ENCODE results near the gene SUPV3L1.
"Not testable (repeated sequence)": the region's sequence is repeated elsewhere in the genome, so short reads cannot be mapped to it uniquely, and the experiment has no call there.

The SUPV3L1 gene

GRCh38 chr10:69179743-69180524 lies at the start of gene SUPV3L1:
SUPV3L1 (plus strand) TSS chr10:69180234; CDS start chr10:69180292, 58 bp downstream.
- peak; percentile 75 for DNase-seq

GRCh38 chr10:69130251-69130650 lies 49.8 kb upstream of the SUPV3L1 start:
- no peak for DNase-seq

DNA sequence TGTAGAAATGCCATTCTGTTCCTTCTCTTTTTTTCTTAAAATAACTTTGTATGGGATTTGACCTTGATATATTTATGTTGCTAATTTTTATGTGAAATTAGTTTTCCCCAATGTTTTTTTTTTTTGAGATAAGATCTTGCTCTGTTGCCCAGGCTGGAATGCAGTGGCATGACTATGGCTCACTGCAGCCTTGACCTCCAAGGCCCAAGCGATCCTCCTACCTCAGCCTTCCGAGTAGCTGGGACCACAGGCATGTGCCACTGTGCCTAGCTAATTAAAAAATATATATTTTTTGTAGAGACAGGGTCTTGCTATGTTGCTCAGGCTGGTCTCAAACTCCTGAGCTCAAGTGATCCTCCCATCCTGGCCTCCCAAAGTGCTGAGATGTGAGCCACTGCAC lies 40.1 kb upstream of the SUPV3L1 start:
- DNase-seq: no peak

DNA sequence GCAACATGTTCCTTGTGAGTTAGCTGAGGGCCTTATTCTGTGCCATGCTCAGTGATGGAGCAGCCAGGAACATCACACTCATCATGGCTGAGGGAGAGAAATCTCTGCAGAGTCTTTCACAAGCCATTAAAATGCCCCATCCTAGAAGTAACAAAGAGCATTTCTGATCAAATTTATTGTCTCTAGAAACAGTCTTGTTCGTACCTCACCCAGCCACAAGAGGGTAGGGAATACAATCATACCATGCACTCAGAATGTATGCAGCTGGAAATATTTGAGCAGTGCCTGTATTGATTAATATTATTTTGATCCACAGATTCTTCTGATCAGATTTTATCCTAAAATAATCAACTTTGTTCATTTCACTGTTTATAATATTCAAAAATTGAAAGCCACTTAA lies 38.7 kb upstream of the SUPV3L1 start:
- no peak for DNase-seq

- not testable (repeated sequence) for DNase-seq
Measured at GRCh38 chr10:69142074-69142473, 38.0 kb upstream of the SUPV3L1 start.

DNA sequence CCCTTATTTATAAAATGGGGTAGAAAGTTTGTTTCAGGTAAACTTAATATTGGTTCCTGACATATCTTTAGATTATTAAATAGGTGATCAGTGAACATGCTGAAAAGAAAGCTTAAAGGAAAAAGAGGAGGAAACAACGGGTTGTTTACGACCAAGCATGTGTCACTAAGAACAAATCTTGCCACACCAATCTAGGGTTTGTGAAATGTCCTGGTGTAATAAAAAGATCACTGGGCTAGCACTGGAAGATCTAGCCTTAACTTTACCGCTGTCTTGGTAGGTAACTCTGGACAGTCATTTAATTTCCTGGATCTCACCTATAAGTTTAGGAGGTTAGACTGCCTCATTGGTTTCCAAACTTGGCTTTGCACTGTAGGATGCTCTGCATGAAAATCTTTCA lies 37.1 kb upstream of the SUPV3L1 start:
- no peak for DNase-seq

GRCh38 chr10:69145329-69145728 lies 34.7 kb upstream of the SUPV3L1 start:
- no peak for DNase-seq

GRCh38 chr10:69145864-69146263 lies 34.2 kb upstream of the SUPV3L1 start:
- DNase-seq: no peak

- no peak for DNase-seq
Measured at GRCh38 chr10:69146759-69147158, 33.3 kb upstream of the SUPV3L1 start.

DNA sequence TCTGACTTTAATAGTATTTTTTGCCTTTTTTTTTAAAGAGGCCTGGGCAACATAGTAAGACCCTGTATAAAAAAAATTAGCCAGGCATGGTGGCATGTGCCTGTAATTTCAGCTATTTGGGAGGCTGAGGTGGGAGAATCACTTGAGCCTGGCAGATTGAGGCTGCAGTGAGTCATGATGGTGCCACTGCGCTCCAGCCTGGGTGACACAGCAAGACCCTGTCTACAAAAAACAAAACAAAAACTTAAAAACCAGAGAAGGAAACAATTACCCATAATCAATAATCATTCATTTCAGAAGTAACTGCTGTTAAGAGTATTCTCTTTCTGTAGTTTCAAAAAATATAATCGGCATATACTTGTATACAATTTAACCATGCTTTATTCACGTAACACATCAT lies 28.1 kb upstream of the SUPV3L1 start:
- no peak for DNase-seq

- DNase-seq: no peak
Measured at GRCh38 chr10:69153227-69153626, 26.8 kb upstream of the SUPV3L1 start.

- no peak for DNase-seq
Measured at GRCh38 chr10:69160809-69161241, 19.2 kb upstream of the SUPV3L1 start.

- no peak for DNase-seq
Measured at GRCh38 chr10:69168493-69168892, 11.5 kb upstream of the SUPV3L1 start.

DNA sequence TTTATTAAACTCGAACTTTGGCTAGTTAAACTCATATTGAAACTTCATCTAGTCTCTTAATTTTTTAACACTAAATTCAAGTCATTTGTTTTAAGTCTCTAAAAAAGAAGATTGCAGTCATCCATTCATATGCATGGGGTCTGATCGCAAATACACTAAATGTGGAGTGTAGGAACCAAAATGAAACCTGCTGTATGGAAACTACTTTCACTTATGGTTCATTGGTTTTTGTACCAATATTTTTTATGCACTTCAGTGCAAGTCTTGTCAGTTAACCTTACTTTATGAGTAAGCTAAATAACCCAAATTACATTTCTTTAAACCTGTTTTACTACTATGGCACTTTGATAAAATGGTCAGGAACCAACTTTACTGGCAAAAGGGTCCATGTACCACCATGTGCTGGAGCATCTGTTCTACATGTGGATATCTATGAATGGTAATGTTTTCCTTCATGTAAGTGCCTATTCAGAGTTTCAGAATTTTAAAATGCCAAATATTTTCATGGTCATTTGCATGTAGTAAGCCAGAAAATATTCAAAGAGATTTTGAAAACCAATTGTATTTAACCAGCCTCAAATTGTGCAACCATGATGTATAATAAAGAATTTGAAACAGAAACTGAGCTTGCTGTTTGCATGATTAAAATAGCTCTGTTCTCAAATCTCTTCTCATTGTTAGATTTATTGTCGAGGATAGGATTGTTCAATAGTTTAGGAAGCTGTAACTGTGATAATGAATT lies 7.6 kb upstream of the SUPV3L1 start:
- DNase-seq: no peak

DNA sequence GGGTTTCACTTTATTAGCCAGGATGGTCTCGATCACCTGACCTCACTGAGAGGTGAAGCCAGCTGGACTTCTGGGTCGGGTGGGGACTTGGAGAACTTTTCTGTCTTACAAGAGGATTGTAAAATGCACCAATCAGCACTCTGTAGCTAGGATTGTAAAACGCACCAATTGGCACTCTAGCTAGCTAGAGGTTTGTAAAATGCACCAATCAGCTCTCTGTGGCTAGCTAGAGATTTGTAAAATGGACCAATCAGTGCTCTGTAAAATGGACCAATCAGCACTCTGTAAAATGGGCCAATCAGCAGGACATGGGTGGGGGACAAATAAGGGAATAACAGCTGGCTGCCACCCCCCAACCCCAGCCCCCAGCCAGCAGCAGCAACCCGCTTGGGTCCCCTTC lies 4.7 kb upstream of the SUPV3L1 start:
- DNase-seq: not testable (repeated sequence)

- no peak for DNase-seq
Measured at GRCh38 chr10:69176823-69177222, 3.2 kb upstream of the SUPV3L1 start.

GRCh38 chr10:69179089-69179742 lies 818 bp upstream of the SUPV3L1 start:
- no peak for DNase-seq

GRCh38 chr10:69180525-69181204 lies 631 bp downstream of the SUPV3L1 start:
- no peak for DNase-seq

GRCh38 chr10:69181433-69181832 lies 1.4 kb downstream of the SUPV3L1 start:
- DNase-seq: no peak

GRCh38 chr10:69182005-69182404 lies 2.0 kb downstream of the SUPV3L1 start:
- DNase-seq: no peak

DNA sequence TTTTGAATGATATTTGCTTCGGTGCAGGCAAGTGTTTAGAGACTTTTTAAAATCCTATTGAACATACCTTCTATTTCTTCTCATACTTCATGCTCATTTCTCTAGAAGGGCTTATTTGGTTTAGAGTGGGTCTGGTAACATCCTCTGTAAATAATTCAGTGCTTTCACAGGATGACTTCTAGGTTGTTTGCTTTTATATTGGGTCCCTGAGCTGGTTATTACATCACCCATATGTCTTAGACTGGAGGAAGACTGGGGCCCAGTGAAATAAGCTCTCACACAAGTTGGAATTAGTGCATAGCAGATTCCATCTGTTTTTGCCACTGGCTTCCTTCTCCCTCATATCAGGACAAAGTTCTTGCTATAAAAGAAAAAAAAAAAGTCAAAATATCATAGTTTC lies 6.5 kb downstream of the SUPV3L1 start:
- no peak for DNase-seq

GRCh38 chr10:69201045-69201444 lies 21.0 kb downstream of the SUPV3L1 start:
- no peak for DNase-seq

- DNase-seq: no peak
Measured at GRCh38 chr10:69202332-69202731, 22.3 kb downstream of the SUPV3L1 start.

Data from SHP77 treated with DMSO at 0.1 percent for 48 hours (cell line).